ENCODE data around the gene GIT2.

DNA sequence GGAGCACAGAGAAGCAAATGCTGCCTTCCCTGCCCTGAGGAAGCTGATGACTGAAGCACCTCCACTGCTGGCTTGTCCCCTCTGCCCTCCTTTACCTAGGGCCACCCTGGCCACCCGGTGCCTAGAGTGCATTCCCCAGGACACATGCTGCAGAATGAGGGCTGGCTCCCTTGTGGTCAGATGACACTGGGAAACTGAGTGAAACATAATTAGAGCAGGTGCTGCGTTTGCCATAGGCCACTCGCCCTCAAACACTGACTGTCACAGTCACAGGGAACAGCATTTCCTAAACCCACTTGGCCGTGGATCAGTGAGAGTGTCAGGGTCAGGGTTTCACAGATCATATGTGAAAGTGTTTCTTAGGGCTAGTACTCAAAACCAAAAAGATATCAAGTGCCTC, 80.1 kb downstream of the GIT2 start:
- TF ChIP-seq POLR2AphosphoS5 (IDR thresholded peaks at IDR 0.05; ENCODE audit: low read depth, low read length) (no peak), POLR2A (IDR thresholded peaks at IDR 0.05; ENCODE audit: low read depth, low read length) (no peak)
